ENCODE measurements around the gene SUSD1. TPM values are rescaled to one million over a fixed set of nuclear protein-coding genes. Genes with fewer than 3 reads are reported as not detected.

The SUSD1 gene
- total RNA-seq, 3 donors from 2014 or later: 18.8 to 43.8 (median 19.5) TPM

GRCh38 chr9:112059966-112060320 is 115.2 kb downstream of the SUSD1 start:
- Histone ChIP-seq H3K9me3 (no peaks in the 10 kb centered on the region), H3K36me3 (ENCODE audit: low read depth) (no peaks in the 10 kb centered on the region), H3K4me1 (ENCODE audit: low read depth) (peaks cover 23% of the 10 kb centered on the region), H3K4me3 (no peak overlapping the region)
- ATAC-seq (no peak), DNase-seq (no peak)
- TF ChIP-seq CTCF (IDR thresholded peaks at IDR 0.05): no peak
- intact Hi-C loops (cut with DNase I, micrococcal nuclease): no loop called here

GRCh38 chr9:112059145-112059965 is 115.7 kb downstream of the SUSD1 start:
- Histone ChIP-seq H3K4me1 (ENCODE audit: low read depth) (peaks cover 22% of the 10 kb centered on the region), H3K4me3 (no peak overlapping the region), H3K9me3 (no peaks in the 10 kb centered on the region), H3K36me3 (ENCODE audit: low read depth) (no peaks in the 10 kb centered on the region)
- DNase-seq: peak in 1 of 3 donors; percentile 68
- TF ChIP-seq CTCF (IDR thresholded peaks at IDR 0.05): no peak
- intact Hi-C loops (cut with DNase I, micrococcal nuclease): no loop called here
- ATAC-seq: peak; percentile 88

GRCh38 chr9:112056996-112057395 is 118.1 kb downstream of the SUSD1 start:
- no peak for DNase-seq
- no peak for TF ChIP-seq CTCF (IDR thresholded peaks at IDR 0.05)
- H3K9me3 ChIP-seq: no peaks in the 10 kb centered on the region
- ATAC-seq: no peak
- peaks cover 18% of the 10 kb centered on the region for H3K4me1 ChIP-seq (ENCODE audit: low read depth)
- intact Hi-C loops (cut with DNase I, micrococcal nuclease): no loop called here
- H3K4me3 ChIP-seq: no peak overlapping the region
- no peaks in the 10 kb centered on the region for H3K36me3 ChIP-seq (ENCODE audit: low read depth)

- ATAC-seq (no peak), DNase-seq (no peak)
- no peak for TF ChIP-seq CTCF (IDR thresholded peaks at IDR 0.05)
- no peak overlapping the region for H3K4me3 ChIP-seq
- intact Hi-C loops (cut with DNase I, micrococcal nuclease): no loop called here
- no peaks in the 10 kb centered on the region for H3K9me3 ChIP-seq
- H3K4me1 ChIP-seq (ENCODE audit: low read depth): peaks cover 16% of the 10 kb centered on the region
- no peaks in the 10 kb centered on the region for H3K36me3 ChIP-seq (ENCODE audit: low read depth)
These were observed 120.2 kb downstream of the SUSD1 start for GRCh38 chr9:112054916-112055315.

- H3K4me1 ChIP-seq (ENCODE audit: low read depth): peaks cover 15% of the 10 kb centered on the region
- no peak for ATAC-seq
- no peak overlapping the region for H3K4me3 ChIP-seq
- H3K9me3 ChIP-seq: no peaks in the 10 kb centered on the region
- no peaks in the 10 kb centered on the region for H3K36me3 ChIP-seq (ENCODE audit: low read depth)
- no peak for TF ChIP-seq CTCF (IDR thresholded peaks at IDR 0.05)
- no peak for DNase-seq
- intact Hi-C loops (cut with DNase I, micrococcal nuclease): no loop called here
These were observed 123.3 kb downstream of the SUSD1 start for GRCh38 chr9:112051812-112052211.

All from mucosa of descending colon (tissue), 3 donors.